SK-N-SH treated with all-trans-retinoic acid at 6 μM for 48 hours (cell line): ENCODE data around the gene BMF.

Source experiments
- ATAC-seq: fragments of 200-7000 bp; cut with Tn5 transposase; 3 replicates; pipeline ENCODE4 v1.9.1; 2020; ENCODE audit warnings: mild to moderate bottlenecking, moderate library complexity
- ARNTL ChIP-seq: fragments of 450-650 bp; formaldehyde crosslinking; IDR thresholded peaks from 2 replicates; pipeline ENCODE4 v1.5.0; 2020; ENCODE audit warnings: low read depth, mild to moderate bottlenecking, moderate library complexity, borderline replicate concordance
- BACH2 ChIP-seq: fragments of 250-450 bp; sonication (Bioruptor Pico); IDR thresholded peaks from 2 replicates; pipeline ENCODE4 v1.9.0; 2021; ENCODE audit warnings: mild to moderate bottlenecking, borderline replicate concordance
- CSDC2 ChIP-seq: fragments of 250-450 bp; sonication (Bioruptor Pico); IDR thresholded peaks from 2 replicates; pipeline ENCODE4 v1.5.0; 2020; ENCODE audit warnings: mild to moderate bottlenecking, moderate library complexity
- ESRRG ChIP-seq: fragments of 250-450 bp; sonication (Bioruptor Pico); IDR thresholded peaks from 2 replicates; pipeline ENCODE4 v1.6.1; 2021; ENCODE audit warnings: mild to moderate bottlenecking
- ISL1 ChIP-seq: fragments of 250-450 bp; sonication (Bioruptor Pico); IDR thresholded peaks from 2 replicates; pipeline ENCODE4 v2.1.2; 2022; ENCODE audit warnings: mild to moderate bottlenecking, moderate library complexity
- OSR1 ChIP-seq: fragments of 250-450 bp; sonication (Bioruptor Pico); IDR thresholded peaks from 2 replicates; pipeline ENCODE4 v1.8.0; 2022; ENCODE audit warnings: moderate library complexity, mild to moderate bottlenecking, inconsistent platforms
- PPARA ChIP-seq: fragments of 250-450 bp; sonication (Bioruptor Pico); IDR thresholded peaks from 2 replicates; pipeline ENCODE4 v1.5.0; 2020; ENCODE audit warnings: mild to moderate bottlenecking, borderline replicate concordance
- RARB ChIP-seq: fragments of 250-450 bp; sonication (Bioruptor Pico); IDR thresholded peaks from 2 replicates; pipeline ENCODE4 v1.8.0; 2021; ENCODE audit warnings: mild to moderate bottlenecking, moderate library complexity
- SNAI2 ChIP-seq: fragments of 250-450 bp; sonication (Bioruptor Pico); IDR thresholded peaks from 2 replicates; pipeline ENCODE4 v1.5.0; 2020; ENCODE audit warnings: mild to moderate bottlenecking, moderate library complexity
- TCF4 ChIP-seq: fragments of 250-450 bp; sonication (Bioruptor Pico); IDR thresholded peaks from 2 replicates; pipeline ENCODE4 v1.8.0; 2021; ENCODE audit warnings: mild to moderate bottlenecking, moderate library complexity, borderline replicate concordance
- TOX ChIP-seq: fragments of 250-450 bp; sonication (Bioruptor Pico); IDR thresholded peaks from 2 replicates; pipeline ENCODE4 v1.8.0; 2021; ENCODE audit warnings: mild to moderate bottlenecking, moderate library complexity, borderline replicate concordance
- ZFP3 ChIP-seq: fragments of 250-450 bp; sonication (Bioruptor Pico); IDR thresholded peaks from 2 replicates; pipeline ENCODE4 v1.5.0; 2020; ENCODE audit warnings: mild to moderate bottlenecking, moderate library complexity
- ZNF70 ChIP-seq: fragments of 450-650 bp; formaldehyde crosslinking; IDR thresholded peaks from 2 replicates; pipeline ENCODE4 v1.5.0; 2020; ENCODE audit warnings: mild to moderate bottlenecking, moderate library complexity
- ZNF8 ChIP-seq: fragments of 450-650 bp; formaldehyde crosslinking; IDR thresholded peaks from 2 replicates; pipeline ENCODE4 v1.5.0; 2020; ENCODE audit warnings: mild to moderate bottlenecking, moderate library complexity
- TF ChIP-seq, protein P1 (sequence below): fragments of 250-450 bp; sonication (Bioruptor Pico); IDR thresholded peaks from 2 replicates; pipeline ENCODE4 v1.8.0; 2021; ENCODE audit warnings: low read depth, mild to moderate bottlenecking, moderate library complexity, borderline replicate concordance
- TF ChIP-seq, protein P2 (sequence below): fragments of 250-450 bp; sonication (Bioruptor Pico); IDR thresholded peaks from 2 replicates; pipeline ENCODE4 v1.5.1; 2021; ENCODE audit warnings: mild to moderate bottlenecking, moderate library complexity
- TF ChIP-seq, protein P3 (sequence below): fragments of 250-450 bp; sonication (Bioruptor Pico); IDR thresholded peaks from 2 replicates; pipeline ENCODE4 v1.8.0; 2020; ENCODE audit warnings: mild to moderate bottlenecking, moderate library complexity, borderline replicate concordance
- TF ChIP-seq, protein P4 (sequence below): fragments of 250-450 bp; sonication (Bioruptor Pico); IDR thresholded peaks from 2 replicates; pipeline ENCODE4 v1.5.0; 2020; ENCODE audit warnings: mild to moderate bottlenecking, moderate library complexity

The BMF gene

DNA sequence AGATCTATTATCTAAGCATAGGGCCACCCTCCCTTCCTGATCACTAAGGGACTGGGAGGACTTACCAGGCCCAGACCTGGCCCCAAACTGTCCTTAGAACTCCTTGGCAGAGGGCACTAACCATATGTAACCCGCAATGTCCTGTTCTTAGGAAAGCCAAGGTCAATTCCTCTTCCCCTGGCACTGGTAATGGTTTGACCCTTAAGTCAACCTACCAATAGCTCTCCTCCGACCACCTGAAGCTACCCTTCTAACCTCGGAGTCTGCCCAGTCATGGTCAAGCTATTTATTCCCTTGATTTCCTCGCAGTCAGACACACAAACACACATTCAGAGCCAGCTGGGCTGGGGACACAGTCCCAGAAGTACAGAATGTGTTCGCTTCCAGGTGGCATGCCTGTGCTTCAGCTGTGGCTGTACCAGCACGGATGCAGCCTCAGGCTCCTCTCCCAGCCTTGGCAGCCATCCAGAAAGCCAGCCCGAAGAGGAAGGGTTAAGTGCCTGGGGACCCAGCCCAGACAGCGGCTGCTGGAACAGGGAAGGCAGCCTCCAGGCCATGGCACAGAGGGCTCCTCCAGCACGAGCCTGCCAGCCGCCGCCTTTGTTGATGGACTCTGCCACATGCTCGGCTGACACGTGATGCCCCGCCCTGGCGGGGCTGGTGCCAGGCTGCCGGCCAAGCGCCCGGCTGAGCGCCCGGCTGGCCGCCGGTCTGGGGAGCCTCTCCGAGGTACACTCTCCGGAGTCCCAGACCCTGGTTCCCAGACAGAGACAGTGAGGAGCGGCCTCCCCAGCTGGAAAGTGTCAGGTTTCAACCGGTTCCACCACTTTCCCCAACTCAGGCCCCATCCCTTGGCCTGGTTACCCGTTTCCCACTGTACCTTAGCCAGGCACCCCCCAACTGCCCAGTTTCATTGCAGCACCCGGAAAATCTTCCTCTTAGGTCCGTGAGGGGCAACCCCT lies 5.5 kb downstream of the BMF start (continued):
- TF ChIP-seq ZNF8 (CRISPR knock-in tag) = 0 out of 2 replicates have a peak, but pooled peaks have one; percentile 26

DNA sequence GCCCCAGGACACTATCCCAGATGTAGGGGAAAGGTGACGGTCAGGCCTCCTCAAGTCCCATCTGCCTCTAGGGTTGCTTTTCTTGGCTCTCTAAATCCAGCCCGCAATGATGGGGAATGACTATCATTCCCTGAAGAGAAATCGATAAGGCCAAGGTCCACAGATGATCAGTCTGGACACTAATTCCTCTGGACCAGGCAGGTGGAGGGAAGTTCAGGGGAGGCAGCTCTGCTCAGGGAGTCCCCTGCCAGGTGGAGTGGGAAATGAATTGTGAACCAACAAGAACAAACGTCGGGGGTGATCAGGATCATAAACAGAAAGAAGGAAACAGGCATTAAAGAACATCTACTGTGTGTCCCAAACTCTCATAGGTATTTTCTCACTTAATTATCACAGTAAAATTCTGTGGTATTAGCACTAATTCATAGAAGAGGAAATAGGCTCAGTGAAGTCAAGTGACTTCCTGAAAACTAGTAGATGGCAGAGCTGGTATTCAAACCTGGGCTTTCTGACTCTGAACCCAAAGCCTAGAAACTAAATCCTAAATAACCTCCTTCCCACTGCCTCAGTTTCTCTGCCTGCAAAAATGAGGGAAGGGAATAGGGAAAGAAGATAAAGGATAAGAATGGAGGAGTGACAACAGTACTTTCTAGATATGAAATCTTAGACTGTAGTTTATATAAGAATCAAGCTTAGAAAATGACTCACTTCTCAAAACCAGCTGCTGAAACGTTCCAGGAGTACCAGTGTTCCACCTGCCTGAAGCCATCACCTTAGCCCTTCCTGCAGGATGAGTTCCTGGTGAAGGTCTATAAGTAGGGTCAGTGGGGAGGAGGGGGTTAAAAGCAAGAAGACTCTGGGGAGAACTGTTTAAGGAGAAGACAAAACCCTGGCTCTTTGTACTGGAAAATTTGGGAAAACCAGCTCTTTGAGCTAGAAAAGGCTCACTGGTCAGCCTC lies 7.5 kb downstream of the BMF start:
- no peak for ATAC-seq
- no peak for TF ChIP-seq ISL1 (CRISPR knock-in tag)
- no peak for TF ChIP-seq ARNTL (CRISPR knock-in tag)

DNA sequence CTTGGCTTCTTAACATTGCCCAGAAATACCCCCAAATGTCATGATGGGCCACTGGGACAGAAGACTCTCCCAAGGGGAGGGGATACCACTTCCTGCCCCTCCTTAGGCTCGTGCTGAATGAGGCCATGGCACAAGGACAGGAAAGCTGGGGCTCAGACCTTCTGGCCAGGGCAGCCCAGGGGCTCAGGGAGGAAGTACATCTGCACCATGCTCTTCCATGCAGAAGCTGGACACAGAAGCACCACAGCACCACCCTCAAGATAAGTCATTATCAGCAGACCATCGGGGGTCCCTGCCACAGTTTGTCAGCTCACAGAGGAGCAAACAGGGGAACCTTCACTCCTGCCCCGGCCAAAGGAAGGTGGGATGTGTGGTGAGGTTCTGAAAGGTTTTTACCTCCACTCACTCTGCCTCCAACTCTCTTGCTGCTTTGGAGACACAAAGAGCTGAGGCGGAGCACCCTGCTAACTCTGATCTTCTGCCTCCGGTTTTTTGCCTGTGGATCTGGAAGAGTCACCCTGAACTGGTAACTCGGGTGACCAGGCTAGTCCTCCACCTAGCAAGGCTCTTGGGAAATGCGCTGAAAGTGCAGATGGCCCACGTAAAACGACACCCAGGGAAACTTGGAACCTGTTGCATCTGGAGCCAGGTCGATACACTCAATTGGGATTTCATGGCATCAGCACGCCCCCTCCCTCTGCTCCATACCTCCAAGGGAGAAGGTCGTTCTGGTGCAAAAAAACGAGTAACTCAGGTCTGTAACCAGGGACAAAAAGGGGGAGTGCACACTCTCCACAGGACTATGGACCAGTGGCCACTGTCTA lies 8.3 kb downstream of the BMF start:
- no peak for ATAC-seq

DNA sequence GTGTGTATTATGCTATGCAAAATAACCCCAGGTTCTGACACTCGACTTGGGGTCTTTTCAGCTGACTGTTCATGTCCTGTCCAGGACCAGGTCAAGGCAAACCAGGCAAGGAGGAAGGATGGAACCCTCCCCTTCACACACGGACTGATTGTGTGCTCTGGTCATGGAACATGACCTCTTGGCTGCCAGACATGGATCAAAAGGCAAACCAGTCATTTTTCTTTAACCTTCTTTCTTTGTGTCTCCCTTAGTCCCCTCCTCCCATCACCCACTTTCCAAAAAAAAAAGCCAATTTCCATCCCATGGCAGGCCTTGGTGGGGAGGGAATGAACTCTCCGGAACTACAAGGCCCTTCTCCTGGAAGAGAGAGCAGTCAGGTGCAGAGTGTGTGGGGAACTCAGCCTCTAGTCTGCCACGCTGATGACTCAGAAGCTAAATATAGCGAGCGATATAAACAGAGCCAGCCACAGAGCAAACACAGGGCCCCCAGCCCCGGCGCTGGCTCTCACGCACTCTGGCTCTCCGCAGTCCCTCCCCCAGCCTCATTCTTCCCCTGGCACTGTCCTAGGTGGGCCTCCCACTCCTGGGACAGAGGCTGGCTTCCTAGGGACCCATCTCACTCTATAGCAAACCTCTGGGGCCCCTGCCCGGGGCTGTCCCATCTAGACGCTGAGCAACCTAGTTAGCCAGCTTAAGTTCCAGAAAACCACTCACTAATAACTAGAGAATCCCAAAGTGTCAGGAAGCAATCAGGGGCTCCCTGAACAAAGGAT lies 10.0 kb downstream of the BMF start:
- peak; percentile 92 for ATAC-seq
- TF ChIP-seq SNAI2 (CRISPR knock-in tag) (no peak), CSDC2 (CRISPR knock-in tag) (0 out of 2 replicates have a peak, but pooled peaks have one; percentile 49), PPARA (CRISPR knock-in tag) (no peak)
- TF ChIP-seq, protein P1, sequence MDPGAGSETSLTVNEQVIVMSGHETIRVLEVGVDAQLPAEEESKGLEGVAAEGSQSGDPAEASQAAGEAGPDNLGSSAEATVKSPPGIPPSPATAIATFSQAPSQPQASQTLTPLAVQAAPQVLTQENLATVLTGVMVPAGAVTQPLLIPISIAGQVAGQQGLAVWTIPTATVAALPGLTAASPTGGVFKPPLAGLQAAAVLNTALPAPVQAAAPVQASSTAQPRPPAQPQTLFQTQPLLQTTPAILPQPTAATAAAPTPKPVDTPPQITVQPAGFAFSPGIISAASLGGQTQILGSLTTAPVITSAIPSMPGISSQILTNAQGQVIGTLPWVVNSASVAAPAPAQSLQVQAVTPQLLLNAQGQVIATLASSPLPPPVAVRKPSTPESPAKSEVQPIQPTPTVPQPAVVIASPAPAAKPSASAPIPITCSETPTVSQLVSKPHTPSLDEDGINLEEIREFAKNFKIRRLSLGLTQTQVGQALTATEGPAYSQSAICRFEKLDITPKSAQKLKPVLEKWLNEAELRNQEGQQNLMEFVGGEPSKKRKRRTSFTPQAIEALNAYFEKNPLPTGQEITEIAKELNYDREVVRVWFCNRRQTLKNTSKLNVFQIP (CRISPR knock-in tag) = no peak
- TF ChIP-seq, protein P2, sequence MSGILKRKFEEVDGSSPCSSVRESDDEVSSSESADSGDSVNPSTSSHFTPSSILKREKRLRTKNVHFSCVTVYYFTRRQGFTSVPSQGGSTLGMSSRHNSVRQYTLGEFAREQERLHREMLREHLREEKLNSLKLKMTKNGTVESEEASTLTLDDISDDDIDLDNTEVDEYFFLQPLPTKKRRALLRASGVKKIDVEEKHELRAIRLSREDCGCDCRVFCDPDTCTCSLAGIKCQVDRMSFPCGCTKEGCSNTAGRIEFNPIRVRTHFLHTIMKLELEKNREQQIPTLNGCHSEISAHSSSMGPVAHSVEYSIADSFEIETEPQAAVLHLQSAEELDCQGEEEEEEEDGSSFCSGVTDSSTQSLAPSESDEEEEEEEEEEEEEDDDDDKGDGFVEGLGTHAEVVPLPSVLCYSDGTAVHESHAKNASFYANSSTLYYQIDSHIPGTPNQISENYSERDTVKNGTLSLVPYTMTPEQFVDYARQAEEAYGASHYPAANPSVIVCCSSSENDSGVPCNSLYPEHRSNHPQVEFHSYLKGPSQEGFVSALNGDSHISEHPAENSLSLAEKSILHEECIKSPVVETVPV = no peak

More for the DNA sequence above, 8.3 kb downstream of the BMF start:
- TF ChIP-seq ZFP3 (CRISPR knock-in tag) (no peak), RARB (CRISPR knock-in tag) (no peak), CSDC2 (CRISPR knock-in tag) (no peak), TOX (CRISPR knock-in tag) (no peak), ZNF70 (no peak), SNAI2 (CRISPR knock-in tag) (no peak), PPARA (CRISPR knock-in tag) (no peak), BACH2 (CRISPR knock-in tag) (no peak), OSR1 (CRISPR knock-in tag) (no peak), ISL1 (CRISPR knock-in tag) (no peak), TCF4 (CRISPR knock-in tag) (no peak), ARNTL (CRISPR knock-in tag) (no peak), ESRRG (CRISPR knock-in tag) (no peak), ZNF8 (CRISPR knock-in tag) (no peak)
- TF ChIP-seq, protein P3, sequence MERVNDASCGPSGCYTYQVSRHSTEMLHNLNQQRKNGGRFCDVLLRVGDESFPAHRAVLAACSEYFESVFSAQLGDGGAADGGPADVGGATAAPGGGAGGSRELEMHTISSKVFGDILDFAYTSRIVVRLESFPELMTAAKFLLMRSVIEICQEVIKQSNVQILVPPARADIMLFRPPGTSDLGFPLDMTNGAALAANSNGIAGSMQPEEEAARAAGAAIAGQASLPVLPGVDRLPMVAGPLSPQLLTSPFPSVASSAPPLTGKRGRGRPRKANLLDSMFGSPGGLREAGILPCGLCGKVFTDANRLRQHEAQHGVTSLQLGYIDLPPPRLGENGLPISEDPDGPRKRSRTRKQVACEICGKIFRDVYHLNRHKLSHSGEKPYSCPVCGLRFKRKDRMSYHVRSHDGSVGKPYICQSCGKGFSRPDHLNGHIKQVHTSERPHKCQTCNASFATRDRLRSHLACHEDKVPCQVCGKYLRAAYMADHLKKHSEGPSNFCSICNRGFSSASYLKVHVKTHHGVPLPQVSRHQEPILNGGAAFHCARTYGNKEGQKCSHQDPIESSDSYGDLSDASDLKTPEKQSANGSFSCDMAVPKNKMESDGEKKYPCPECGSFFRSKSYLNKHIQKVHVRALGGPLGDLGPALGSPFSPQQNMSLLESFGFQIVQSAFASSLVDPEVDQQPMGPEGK (CRISPR knock-in tag) = no peak
- TF ChIP-seq, protein P1 (CRISPR knock-in tag) = no peak
- TF ChIP-seq, protein P4, sequence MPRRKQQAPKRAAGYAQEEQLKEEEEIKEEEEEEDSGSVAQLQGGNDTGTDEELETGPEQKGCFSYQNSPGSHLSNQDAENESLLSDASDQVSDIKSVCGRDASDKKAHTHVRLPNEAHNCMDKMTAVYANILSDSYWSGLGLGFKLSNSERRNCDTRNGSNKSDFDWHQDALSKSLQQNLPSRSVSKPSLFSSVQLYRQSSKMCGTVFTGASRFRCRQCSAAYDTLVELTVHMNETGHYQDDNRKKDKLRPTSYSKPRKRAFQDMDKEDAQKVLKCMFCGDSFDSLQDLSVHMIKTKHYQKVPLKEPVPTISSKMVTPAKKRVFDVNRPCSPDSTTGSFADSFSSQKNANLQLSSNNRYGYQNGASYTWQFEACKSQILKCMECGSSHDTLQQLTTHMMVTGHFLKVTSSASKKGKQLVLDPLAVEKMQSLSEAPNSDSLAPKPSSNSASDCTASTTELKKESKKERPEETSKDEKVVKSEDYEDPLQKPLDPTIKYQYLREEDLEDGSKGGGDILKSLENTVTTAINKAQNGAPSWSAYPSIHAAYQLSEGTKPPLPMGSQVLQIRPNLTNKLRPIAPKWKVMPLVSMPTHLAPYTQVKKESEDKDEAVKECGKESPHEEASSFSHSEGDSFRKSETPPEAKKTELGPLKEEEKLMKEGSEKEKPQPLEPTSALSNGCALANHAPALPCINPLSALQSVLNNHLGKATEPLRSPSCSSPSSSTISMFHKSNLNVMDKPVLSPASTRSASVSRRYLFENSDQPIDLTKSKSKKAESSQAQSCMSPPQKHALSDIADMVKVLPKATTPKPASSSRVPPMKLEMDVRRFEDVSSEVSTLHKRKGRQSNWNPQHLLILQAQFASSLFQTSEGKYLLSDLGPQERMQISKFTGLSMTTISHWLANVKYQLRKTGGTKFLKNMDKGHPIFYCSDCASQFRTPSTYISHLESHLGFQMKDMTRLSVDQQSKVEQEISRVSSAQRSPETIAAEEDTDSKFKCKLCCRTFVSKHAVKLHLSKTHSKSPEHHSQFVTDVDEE (CRISPR knock-in tag) = no peak
